GM12865 (cell line): ENCODE measurements around the gene E2F8.

Experiments
- DNase-seq: peaks from one replicate; pipeline ENCODE4 v3.0.0; 2010; ENCODE audit warnings: low read depth
- H3K4me3 ChIP-seq: 2 replicates; pipeline ENCODE4 v1.5.1; 2011; ENCODE audit warnings: mild to moderate bottlenecking, low read depth, low read length, control low read depth
- CTCF ChIP-seq: IDR thresholded peaks from 2 replicates; pipeline ENCODE4 v1.5.1; 2011; ENCODE audit warnings: low read length, control low read depth, low read depth, inconsistent platforms; ENCODE audit not compliant: insufficient read depth; ENCODE audit errors: missing control alignments

The E2F8 gene

GRCh38 chr11:19225123-19225522, 15.6 kb downstream of the E2F8 start:
- TF ChIP-seq CTCF: no peak
- DNase-seq: no peak
- H3K4me3 ChIP-seq: no peak overlapping the region

- TF ChIP-seq CTCF: no peak
- H3K4me3 ChIP-seq: no peak overlapping the region
- no peak for DNase-seq
Measured at GRCh38 chr11:19220903-19221724, 19.6 kb downstream of the E2F8 start.

- no peak for DNase-seq
- no peak for TF ChIP-seq CTCF
- H3K4me3 ChIP-seq: no peak overlapping the region
Measured at GRCh38 chr11:19218786-19219460, 21.8 kb downstream of the E2F8 start.

GRCh38 chr11:19218216-19218615, 22.5 kb downstream of the E2F8 start:
- DNase-seq: no peak
- TF ChIP-seq CTCF: no peak
- H3K4me3 ChIP-seq: no peak overlapping the region

- no peak overlapping the region for H3K4me3 ChIP-seq
- DNase-seq: no peak
- no peak for TF ChIP-seq CTCF
Measured at GRCh38 chr11:19216709-19217374, 23.9 kb downstream of the E2F8 start.

GRCh38 chr11:19216021-19216420, 24.7 kb downstream of the E2F8 start:
- H3K4me3 ChIP-seq: no peak overlapping the region
- no peak for DNase-seq
- no peak for TF ChIP-seq CTCF
